Neutrophil (primary cell): ENCODE results near the gene AJAP1.

Source experiments
- H3K27ac ChIP-seq: fragments of 200-600 bp; sonication (generic); 2 replicates; pipeline ENCODE4 v1.5.1; 2016; ENCODE audit warnings: mild to moderate bottlenecking, moderate library complexity
- H3K27me3 ChIP-seq: fragments of 200-600 bp; sonication (generic); 2 replicates; pipeline ENCODE4 v1.6.0; 2016; ENCODE audit warnings: mild to moderate bottlenecking
- H3K36me3 ChIP-seq: fragments of 200-600 bp; sonication (generic); 2 replicates; pipeline ENCODE4 v1.5.1; 2017
- H3K4me1 ChIP-seq, 2 experiments: fragments of 200-600 bp in 1 of 2; sonication (generic) in 1 of 2; 1 replicate in 1 of 2; 2 replicates in 1 of 2; pipeline versions ENCODE4 v1.5.1 to v1.6.1; 2013 to 2016; ENCODE audit warnings: low read depth in 1 of 2, low read length in 1 of 2, mild to moderate bottlenecking in 1 of 2, moderate library complexity in 1 of 2; ENCODE audit not compliant: control insufficient read depth in 1 of 2, insufficient read depth in 1 of 2
- H3K4me3 ChIP-seq, 2 experiments: fragments of 200-600 bp in 1 of 2; sonication (generic) in 1 of 2; 1 replicate in 1 of 2; 2 replicates in 1 of 2; pipeline ENCODE4 v1.5.1; 2013 to 2016; ENCODE audit warnings: low read depth in 1 of 2, low read length in 1 of 2, mild to moderate bottlenecking in 1 of 2, moderate library complexity in 1 of 2
- H3K9me3 ChIP-seq: fragments of 200-600 bp; sonication (generic); 2 replicates; pipeline ENCODE4 v1.5.1; 2016
- CTCF ChIP-seq: fragments of 200-600 bp; sonication (generic); IDR thresholded peaks from 2 replicates; pipeline ENCODE4 v1.5.1; 2016; ENCODE audit warnings: antibody characterized with exemption

The AJAP1 gene

GRCh38 chr1:4613606-4614370, 40.6 kb upstream of the AJAP1 start:
- Histone ChIP-seq H3K36me3 (no peaks in the 10 kb centered on the region), H3K4me3 (no peak overlapping the region), H3K9me3 (no peaks in the 10 kb centered on the region), H3K27me3 (no peaks in the 10 kb centered on the region), H3K27ac (no peak overlapping the region), H3K4me1 (no peaks in the 10 kb centered on the region)
- TF ChIP-seq CTCF = no peak

- Histone ChIP-seq H3K36me3 (no peaks in the 10 kb centered on the region), H3K27ac (no peak overlapping the region), H3K4me3 (no peak overlapping the region), H3K9me3 (no peaks in the 10 kb centered on the region), H3K27me3 (no peaks in the 10 kb centered on the region), H3K4me1 (no peaks in the 10 kb centered on the region)
- no peak for TF ChIP-seq CTCF
These were observed 39.9 kb upstream of the AJAP1 start for GRCh38 chr1:4614371-4615137.

GRCh38 chr1:4615138-4615470, 39.3 kb upstream of the AJAP1 start:
- no peak for TF ChIP-seq CTCF
- Histone ChIP-seq H3K27me3 (no peaks in the 10 kb centered on the region), H3K4me3 (no peak overlapping the region), H3K4me1 (no peaks in the 10 kb centered on the region), H3K9me3 (no peaks in the 10 kb centered on the region), H3K36me3 (no peaks in the 10 kb centered on the region), H3K27ac (no peak overlapping the region)

GRCh38 chr1:4615501-4615900, 38.9 kb upstream of the AJAP1 start:
- no peak for TF ChIP-seq CTCF
- H3K27ac ChIP-seq = no peak overlapping the region
- no peaks in the 10 kb centered on the region for H3K36me3 ChIP-seq
- no peak overlapping the region for H3K4me3 ChIP-seq
- H3K9me3 ChIP-seq = no peaks in the 10 kb centered on the region
- no peaks in the 10 kb centered on the region for H3K4me1 ChIP-seq
- no peaks in the 10 kb centered on the region for H3K27me3 ChIP-seq

- no peaks in the 10 kb centered on the region for H3K36me3 ChIP-seq
- H3K4me3 ChIP-seq = no peak overlapping the region
- no peaks in the 10 kb centered on the region for H3K9me3 ChIP-seq
- TF ChIP-seq CTCF = no peak
- no peaks in the 10 kb centered on the region for H3K4me1 ChIP-seq
- H3K27me3 ChIP-seq = no peaks in the 10 kb centered on the region
- H3K27ac ChIP-seq = no peak overlapping the region
These were observed 37.5 kb upstream of the AJAP1 start for GRCh38 chr1:4616831-4617465.
